GM08714 (cell line): ENCODE data around the gene EDN1.

Experiments
- H3K4me3 ChIP-seq: fragments of 200-500 bp; sonication (Bioruptor generic); 2 replicates; pipeline ENCODE4 v1.5.1; 2014; ENCODE audit warnings: mild to moderate bottlenecking, low read length, inconsistent platforms
- ZNF274 ChIP-seq: IDR thresholded peaks from 2 replicates; pipeline ENCODE4 v1.6.1; 2012; ENCODE audit warnings: mild to moderate bottlenecking, low read depth, low read length

Gene EDN1

GRCh38 chr6:12262236-12263061 lies 27.7 kb upstream of the EDN1 start:
- no peak for TF ChIP-seq ZNF274

GRCh38 chr6:12263403-12263802 lies 26.8 kb upstream of the EDN1 start:
- no peak overlapping the region for H3K4me3 ChIP-seq
- no peak for TF ChIP-seq ZNF274

More at GRCh38 chr6:12262236-12263061, 27.7 kb upstream of the EDN1 start:
- no peak overlapping the region for H3K4me3 ChIP-seq

- no peak for TF ChIP-seq ZNF274
- no peak overlapping the region for H3K4me3 ChIP-seq
Observed at GRCh38 chr6:12264671-12265070, 25.5 kb upstream of the EDN1 start.

- no peak for TF ChIP-seq ZNF274
- H3K4me3 ChIP-seq: no peak overlapping the region
Observed at GRCh38 chr6:12265296-12265695, 24.9 kb upstream of the EDN1 start.

DNA sequence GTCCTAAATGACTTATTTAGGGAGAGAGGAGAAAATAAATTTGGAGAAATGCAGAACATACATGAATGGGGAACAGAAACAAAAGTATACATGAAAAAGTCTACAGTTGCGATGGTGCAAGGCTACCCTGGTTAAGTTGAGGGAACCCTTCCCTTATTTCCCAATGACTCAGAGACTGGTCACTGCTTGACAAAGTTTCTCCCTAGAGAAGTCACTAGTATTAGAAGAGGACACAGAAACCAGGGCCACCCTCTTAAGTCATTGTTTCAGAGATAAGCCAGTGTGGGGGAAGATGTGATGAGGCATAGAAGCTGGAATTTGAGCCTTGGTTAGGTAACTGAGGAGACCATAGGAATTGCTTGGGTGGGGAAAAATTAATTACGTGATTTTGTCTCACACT lies 24.4 kb upstream of the EDN1 start:
- no peak overlapping the region for H3K4me3 ChIP-seq
- no peak for TF ChIP-seq ZNF274

DNA sequence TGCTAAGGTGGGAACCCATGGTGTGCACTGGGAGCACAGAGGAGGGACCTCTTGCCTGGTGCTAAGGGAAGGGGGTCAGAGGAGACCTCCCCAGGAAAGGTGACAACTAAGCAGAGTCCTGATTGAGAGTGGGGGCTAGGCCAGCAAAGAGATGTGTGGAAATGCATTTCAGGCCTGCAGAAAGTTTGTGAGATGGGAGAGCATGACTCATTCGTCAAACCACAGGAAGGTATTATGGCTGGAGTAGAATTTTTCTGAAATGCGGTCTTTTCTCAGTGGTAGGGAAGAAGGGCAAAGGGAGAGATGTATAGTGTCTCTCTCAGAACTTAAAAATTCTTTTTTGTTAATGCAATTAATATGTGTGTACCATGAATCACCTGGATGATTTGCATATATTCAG lies 23.6 kb upstream of the EDN1 start:
- H3K4me3 ChIP-seq: no peak overlapping the region
- no peak for TF ChIP-seq ZNF274

GRCh38 chr6:12269110-12269509 lies 21.1 kb upstream of the EDN1 start:
- no peak for TF ChIP-seq ZNF274
- H3K4me3 ChIP-seq: no peak overlapping the region

DNA sequence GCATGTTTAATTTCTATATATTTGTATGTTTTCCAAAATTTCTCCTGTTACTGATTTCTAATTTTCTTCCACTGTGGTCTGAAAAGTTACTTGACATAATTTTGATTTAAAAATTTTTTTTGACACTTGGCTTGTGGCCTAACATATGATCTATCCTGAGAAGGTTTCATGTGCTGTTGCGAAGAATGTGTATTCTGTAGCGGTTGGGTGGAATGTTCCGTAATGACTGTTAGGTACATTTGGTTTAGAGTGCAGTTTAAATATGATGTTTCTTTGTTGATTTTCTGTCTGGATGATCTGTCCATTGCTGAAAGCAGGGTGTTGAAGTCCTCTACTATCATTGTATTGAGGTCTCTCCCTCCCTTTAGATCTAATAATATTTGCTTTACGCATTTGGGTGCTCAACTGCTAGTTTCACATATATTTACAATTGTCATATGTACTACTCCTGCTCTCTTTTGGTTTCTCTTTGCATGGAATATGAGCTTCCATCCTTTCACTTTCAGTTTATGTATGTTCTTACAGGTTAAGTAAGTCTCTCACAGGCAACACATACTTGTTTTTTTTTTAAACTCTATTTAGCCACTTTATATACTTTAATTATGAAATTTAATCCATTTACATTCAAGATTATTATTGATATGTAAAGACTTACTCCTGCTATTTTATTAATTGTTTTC lies 19.5 kb upstream of the EDN1 start:
- TF ChIP-seq ZNF274: no peak
- no peak overlapping the region for H3K4me3 ChIP-seq

- no peak for TF ChIP-seq ZNF274
- no peak overlapping the region for H3K4me3 ChIP-seq
Observed at GRCh38 chr6:12271594-12271993, 18.6 kb upstream of the EDN1 start.

GRCh38 chr6:12271997-12272396 lies 18.2 kb upstream of the EDN1 start:
- H3K4me3 ChIP-seq: no peak overlapping the region
- TF ChIP-seq ZNF274: no peak

DNA sequence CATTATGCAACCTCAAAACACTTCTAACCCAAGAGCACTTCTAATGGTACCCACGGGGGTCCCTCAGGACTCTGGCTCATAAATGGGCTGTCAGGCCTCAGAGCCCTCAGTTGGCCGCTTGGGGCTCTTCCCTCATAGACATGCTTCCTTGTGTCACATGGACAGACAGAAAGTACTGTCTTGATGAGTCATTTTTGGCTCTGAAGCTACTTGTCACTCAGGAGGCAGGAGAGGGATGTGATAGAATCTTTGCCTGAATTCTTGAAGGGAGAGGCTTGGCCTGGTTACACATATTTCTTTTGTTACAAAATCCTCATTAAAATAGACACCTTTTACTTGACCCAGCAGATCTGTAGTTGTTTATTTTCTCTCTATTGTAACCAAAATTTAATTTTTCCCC lies 15.1 kb upstream of the EDN1 start:
- no peak overlapping the region for H3K4me3 ChIP-seq
- no peak for TF ChIP-seq ZNF274

DNA sequence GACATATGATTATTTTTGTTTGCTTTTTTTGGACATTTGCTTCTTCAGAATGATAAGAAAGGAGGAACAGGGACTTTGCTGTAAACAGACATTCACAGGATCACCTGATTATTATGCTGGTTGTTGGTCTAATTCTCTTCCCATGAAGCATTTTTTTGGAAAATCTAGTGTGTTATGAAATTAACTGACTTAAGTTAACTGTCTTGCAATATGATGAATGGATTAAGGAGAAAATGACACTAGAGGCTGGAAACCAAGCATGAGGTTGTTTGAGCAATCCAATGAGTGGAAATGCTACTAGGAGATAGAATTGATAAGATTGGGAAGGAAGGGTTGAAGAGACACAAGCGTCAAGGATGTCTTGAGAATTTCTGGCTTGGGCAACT lies 13.2 kb upstream of the EDN1 start:
- no peak for TF ChIP-seq ZNF274
- H3K4me3 ChIP-seq: no peak overlapping the region

DNA sequence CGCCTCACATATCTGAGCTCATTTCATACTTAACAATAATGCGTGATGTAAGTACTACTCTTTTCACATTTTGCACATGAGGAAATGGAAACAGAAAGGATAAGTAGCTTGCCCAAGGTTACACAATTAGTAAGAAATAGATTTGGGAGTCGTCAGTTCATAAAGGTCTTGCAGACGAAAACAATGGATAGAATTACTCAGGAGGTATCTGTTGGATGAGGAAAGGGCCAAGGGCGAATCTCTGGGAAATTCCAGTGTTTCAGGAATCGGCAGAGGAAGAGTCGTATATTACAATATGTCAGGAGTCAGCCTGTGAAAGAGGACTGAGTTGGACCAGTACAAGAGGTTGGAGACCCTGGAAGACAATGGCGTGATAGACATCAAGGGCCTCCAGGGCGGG lies 12.8 kb upstream of the EDN1 start:
- TF ChIP-seq ZNF274: no peak
- H3K4me3 ChIP-seq: no peak overlapping the region

DNA sequence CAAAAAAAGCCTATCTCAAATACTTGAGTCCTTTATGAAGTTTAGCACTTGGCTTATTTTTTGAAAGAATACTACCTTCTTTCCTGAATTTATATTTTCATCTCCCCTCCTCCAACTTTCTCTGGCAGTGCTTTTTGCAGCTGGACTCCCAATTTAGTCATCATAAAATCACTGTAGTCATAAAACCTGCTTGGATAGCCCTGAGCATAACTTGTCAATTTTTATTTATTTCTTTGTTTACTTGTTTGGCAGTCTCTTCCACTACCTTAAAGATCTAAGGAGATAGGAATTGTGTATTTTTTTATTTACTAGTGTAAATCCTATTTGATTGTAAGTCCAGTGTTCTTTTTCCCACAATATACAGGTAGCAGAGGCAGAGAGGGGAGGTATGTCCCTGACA lies 11.2 kb upstream of the EDN1 start:
- H3K4me3 ChIP-seq: no peak overlapping the region
- no peak for TF ChIP-seq ZNF274

DNA sequence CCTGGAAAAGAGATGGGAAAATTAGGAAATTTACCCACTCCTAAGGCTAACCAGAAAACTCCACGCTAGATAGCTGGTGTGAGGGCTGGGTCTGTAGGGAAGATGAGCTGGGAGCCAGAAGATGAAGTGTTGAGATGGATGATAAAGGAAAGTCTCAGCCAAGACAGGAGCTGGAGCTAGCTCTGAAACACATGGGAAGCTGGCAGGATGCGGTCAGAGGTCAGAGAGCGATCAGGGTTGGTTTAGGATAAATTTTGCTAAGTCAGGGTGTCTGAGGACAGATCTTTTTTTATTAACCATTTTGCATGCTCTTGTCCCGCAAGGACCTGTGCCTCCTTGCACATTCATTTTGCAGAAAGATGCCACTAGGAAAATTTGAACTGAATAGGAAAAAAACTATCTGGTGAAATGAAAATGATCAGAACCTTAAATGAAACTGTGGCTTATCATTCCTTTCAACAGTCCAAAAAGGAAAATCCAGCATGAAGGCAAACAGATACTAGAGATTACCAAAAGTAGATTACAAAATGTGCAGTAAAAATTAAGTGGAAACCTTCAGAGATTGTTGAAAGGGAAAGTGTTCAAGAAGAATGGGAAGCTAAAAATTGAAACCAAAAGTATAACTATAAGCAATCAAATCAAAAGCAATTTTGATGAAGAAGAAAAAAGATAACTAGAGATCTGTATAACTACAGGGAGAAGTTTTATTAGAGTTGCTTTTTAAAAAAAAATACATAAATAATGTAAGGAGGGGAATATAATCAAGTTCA lies 10.7 kb upstream of the EDN1 start:
- H3K4me3 ChIP-seq: no peak overlapping the region

GRCh38 chr6:12280458-12280857 lies 9.7 kb upstream of the EDN1 start:
- H3K4me3 ChIP-seq: no peak overlapping the region
- no peak for TF ChIP-seq ZNF274

More for the DNA sequence above, 10.7 kb upstream of the EDN1 start:
- TF ChIP-seq ZNF274: no peak
